Prostate gland (tissue), 2 donors: ENCODE results near the gene TMEM45B.

Source experiments
- CTCF ChIP-seq, 4 experiments: fragments of 200-600 bp in 2 of 4; fragments of 450-650 bp in 2 of 4; sonication (generic) in 2 of 4; IDR thresholded peaks; 1 replicate in 3 of 4; 2 replicates in 1 of 4; pipeline ENCODE4 v1.5.1; 2016 to 2019; ENCODE audit warnings: antibody characterized with exemption in 4 of 4, mild to moderate bottlenecking in 2 of 4, moderate library complexity in 2 of 4
- POLR2A ChIP-seq: fragments of 450-650 bp; IDR thresholded peaks from one replicate; pipeline ENCODE4 v1.6.1; 2016; ENCODE audit warnings: antibody characterized with exemption, mild to moderate bottlenecking

GRCh38 chr11:129766898-129767604 lies 48.6 kb upstream of the TMEM45B start:
- TF ChIP-seq CTCF (IDR thresholded peaks at IDR 0.05) = no peak
- TF ChIP-seq POLR2A = no peak
